ENCODE measurements around the gene CAMTA1. TPM values are rescaled to one million over a fixed set of nuclear protein-coding genes. Genes with fewer than 3 reads are reported as not detected.

CAMTA1 gene
- polyA plus RNA-seq, 1 experiment = 23.1 TPM

DNA sequence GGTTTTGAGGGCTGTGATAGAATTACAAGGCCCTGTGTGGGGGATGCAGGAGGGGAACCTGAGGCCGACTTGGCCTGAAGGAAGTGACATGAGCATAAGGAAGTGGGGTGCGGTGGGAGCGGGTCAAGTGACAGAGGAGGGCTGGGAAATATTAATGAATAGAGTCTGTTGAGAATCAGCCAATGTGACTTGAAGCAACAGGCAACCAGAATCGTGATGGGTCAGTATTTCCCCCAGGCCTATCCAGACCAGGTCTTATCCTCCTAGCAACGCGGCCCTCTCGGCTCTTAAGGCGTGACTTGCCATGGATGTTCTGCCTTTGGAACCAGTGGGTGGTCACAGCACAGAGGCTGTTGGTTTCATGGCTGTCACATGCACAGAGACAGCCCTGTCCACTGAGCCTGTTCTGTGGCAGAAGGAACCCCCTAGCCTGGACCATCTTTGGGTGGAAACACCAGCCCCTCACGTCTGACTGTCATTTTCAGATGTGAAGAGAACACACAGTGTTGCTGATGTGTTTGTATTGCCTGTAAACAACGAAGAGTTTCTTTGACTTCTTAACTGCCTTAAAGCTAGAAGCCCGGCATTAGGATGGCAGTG, 468.8 kb downstream of the CAMTA1 start:
- POLR2A ChIA-PET = no interaction called here
- TF ChIP-seq, protein P1, sequence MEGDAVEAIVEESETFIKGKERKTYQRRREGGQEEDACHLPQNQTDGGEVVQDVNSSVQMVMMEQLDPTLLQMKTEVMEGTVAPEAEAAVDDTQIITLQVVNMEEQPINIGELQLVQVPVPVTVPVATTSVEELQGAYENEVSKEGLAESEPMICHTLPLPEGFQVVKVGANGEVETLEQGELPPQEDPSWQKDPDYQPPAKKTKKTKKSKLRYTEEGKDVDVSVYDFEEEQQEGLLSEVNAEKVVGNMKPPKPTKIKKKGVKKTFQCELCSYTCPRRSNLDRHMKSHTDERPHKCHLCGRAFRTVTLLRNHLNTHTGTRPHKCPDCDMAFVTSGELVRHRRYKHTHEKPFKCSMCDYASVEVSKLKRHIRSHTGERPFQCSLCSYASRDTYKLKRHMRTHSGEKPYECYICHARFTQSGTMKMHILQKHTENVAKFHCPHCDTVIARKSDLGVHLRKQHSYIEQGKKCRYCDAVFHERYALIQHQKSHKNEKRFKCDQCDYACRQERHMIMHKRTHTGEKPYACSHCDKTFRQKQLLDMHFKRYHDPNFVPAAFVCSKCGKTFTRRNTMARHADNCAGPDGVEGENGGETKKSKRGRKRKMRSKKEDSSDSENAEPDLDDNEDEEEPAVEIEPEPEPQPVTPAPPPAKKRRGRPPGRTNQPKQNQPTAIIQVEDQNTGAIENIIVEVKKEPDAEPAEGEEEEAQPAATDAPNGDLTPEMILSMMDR (IDR thresholded peaks at IDR 0.05; ENCODE audit: insufficient read depth, low read depth, low read length) = no peak
- CTCF ChIA-PET = interaction anchor here (0.6 to 0.8 kb wide), 2 partner anchors 13 to 23 kb away, joined by 3 to 5 read pairs; no protein-coding TSS in a partner anchor
- DNase-seq (ENCODE audit: low read depth) = no peak
- Histone ChIP-seq H3K4me3 (ENCODE audit: low read depth, low read length) (no peak overlapping the region), H3K36me3 (ENCODE audit: control insufficient read depth, insufficient read depth, low read length) (no peaks in the 10 kb centered on the region), H3K27me3 (ENCODE audit: control insufficient read depth, insufficient read depth, low read length) (no peaks in the 10 kb centered on the region)

DNA sequence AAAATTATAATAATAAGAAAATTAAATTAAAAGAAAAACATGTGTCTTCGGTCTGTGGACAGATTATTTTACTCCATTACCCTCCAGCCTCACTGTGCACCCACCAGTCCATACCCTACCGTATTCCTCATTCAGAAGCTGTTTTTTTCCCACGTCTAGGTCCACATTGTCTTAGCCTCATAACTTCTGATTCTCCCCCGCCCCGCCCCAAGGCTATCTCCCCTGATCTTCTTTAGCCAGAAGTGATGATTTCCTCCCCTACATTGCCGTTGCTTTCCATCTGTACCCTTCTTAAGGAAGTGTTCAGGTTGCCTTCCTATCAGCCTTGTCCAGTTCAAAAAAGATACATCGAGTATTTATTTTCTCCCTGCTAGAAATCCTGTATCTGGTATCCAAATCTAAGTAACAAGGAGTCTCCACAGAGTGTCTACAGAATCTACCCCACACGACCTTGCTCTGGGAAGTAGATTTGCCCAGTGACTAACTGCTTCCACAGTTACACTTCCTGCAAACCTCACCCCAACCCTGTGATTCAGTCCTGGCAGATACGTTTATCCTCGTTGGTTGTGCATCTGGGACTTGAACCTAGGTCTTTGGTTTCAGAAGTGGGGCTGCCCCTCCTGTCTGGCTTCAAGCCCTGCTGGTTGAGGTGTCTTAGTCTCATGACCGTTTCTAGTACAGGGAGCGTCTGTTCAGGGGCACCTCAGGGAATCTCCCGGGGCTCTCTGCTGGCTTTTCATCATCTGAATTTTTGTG, 470.2 kb downstream of the CAMTA1 start:
- DNase-seq (ENCODE audit: low read depth) = no peak
- H3K4me3 ChIP-seq (ENCODE audit: low read depth, low read length) = no peak overlapping the region
- POLR2A ChIA-PET = no interaction called here
- CTCF ChIA-PET = interaction anchor here (0.6 to 0.7 kb wide), 2 partner anchors 14 to 206 kb away, joined by 3 read pairs; no protein-coding TSS in a partner anchor
- H3K27me3 ChIP-seq (ENCODE audit: control insufficient read depth, insufficient read depth, low read length) = no peaks in the 10 kb centered on the region
- no peaks in the 10 kb centered on the region for H3K36me3 ChIP-seq (ENCODE audit: control insufficient read depth, insufficient read depth, low read length)
- TF ChIP-seq, protein P1 (IDR thresholded peaks at IDR 0.05; ENCODE audit: insufficient read depth, low read depth, low read length) = no peak

DNA sequence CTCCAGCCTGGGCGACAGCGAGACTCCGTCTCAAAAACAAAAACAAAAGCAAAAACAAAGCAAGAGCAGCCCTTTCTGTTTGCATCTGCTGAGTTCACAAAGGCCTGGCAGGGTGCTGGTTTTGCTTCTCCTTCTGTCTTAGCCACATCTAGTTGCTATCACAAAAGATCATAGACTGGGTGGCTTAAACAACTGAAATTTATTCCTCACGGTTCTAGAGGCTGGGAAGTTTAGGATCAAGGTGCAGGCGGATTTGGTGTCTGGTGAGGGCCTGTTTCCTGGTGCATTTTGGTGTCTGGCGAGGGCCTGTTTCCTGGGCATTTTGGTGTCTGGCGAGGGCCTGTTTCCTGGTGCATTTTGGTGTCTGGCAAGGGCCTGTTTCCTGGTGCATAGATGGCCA, 471.3 kb downstream of the CAMTA1 start:
- TF ChIP-seq, protein P1 (IDR thresholded peaks at IDR 0.05; ENCODE audit: insufficient read depth, low read depth, low read length) = no peak
- CTCF ChIA-PET = interaction anchor here (0.6 kb wide), 1 partner anchor 195 kb away, joined by 3 read pairs; no protein-coding TSS in a partner anchor
- Histone ChIP-seq H3K27me3 (ENCODE audit: control insufficient read depth, insufficient read depth, low read length) (no peaks in the 10 kb centered on the region), H3K4me3 (ENCODE audit: low read depth, low read length) (no peak overlapping the region), H3K36me3 (ENCODE audit: control insufficient read depth, insufficient read depth, low read length) (no peaks in the 10 kb centered on the region)
- POLR2A ChIA-PET = no interaction called here
- DNase-seq (ENCODE audit: low read depth) = no peak

DNA sequence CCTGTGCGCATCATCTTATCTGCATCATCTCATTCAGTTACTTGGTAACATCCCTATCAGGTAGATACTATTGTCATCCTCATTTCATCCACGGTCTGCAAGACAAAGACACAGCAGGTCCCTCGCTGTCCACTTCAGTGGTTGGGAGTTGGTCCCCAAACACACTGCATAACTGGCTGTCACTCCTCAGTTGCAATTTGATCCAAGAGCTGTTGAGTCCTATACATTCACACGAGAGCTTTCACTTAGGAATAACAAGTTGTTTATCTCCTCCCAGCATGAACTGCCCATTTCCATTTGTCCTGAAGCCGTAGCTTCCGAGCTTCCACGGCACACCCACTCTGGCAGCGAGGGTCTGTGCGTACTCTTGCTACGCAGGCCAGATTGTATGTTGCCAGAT, 472.0 kb downstream of the CAMTA1 start:
- TF ChIP-seq, protein P1 (IDR thresholded peaks at IDR 0.05; ENCODE audit: insufficient read depth, low read depth, low read length) = no peak
- POLR2A ChIA-PET = no interaction called here
- Histone ChIP-seq H3K4me3 (ENCODE audit: low read depth, low read length) (no peak overlapping the region), H3K36me3 (ENCODE audit: control insufficient read depth, insufficient read depth, low read length) (no peaks in the 10 kb centered on the region), H3K27me3 (ENCODE audit: control insufficient read depth, insufficient read depth, low read length) (no peaks in the 10 kb centered on the region)
- CTCF ChIA-PET = interaction anchor here (0.6 kb wide), 1 partner anchor 196 kb away, joined by 3 read pairs; no protein-coding TSS in a partner anchor
- DNase-seq (ENCODE audit: low read depth) = no peak

DNA sequence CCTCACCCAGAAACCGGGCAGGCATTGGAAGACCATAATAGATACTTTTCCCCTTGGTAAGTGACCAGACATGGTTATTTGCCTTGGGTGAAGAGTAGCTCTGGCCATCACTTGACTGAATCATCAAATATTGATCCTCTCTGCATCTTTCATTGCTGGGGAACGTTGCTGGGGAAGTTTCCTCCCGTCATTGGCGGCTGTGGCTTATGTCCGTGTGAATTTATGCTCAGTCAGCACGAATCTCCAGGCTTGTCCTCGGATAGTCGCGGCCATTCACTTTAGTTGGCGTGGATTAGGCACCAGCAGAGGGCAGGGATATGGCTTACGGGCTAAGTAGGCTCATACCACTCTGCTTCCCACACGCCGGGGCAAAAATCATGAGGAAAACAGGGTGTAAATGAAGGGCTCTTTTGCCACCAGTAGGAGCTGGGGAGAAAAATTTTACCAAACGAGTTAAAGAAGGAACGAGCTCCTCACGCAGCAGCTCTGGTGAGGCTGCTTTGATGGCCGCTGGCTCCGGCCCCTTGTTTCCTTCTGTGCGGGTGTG, 473.4 kb downstream of the CAMTA1 start:
- H3K4me3 ChIP-seq (ENCODE audit: low read depth, low read length) = no peak overlapping the region
- DNase-seq (ENCODE audit: low read depth) = no peak
- CTCF ChIA-PET = no interaction called here
- TF ChIP-seq, protein P1 (IDR thresholded peaks at IDR 0.05; ENCODE audit: insufficient read depth, low read depth, low read length) = no peak
- H3K27me3 ChIP-seq (ENCODE audit: control insufficient read depth, insufficient read depth, low read length) = no peaks in the 10 kb centered on the region
- POLR2A ChIA-PET = no interaction called here
- no peaks in the 10 kb centered on the region for H3K36me3 ChIP-seq (ENCODE audit: control insufficient read depth, insufficient read depth, low read length)
